GM12878 (cell line): ENCODE measurements around the gene GLT8D1. TPM values are rescaled to one million over a fixed set of nuclear protein-coding genes. Genes with fewer than 3 reads are reported as not detected.

Experiments used
- ATAC-seq: fragments of 200-7000 bp; cut with Tn5 transposase; 3 replicates; pipeline ENCODE4 v1.9.1; 2020; ENCODE audit warnings: mild to moderate bottlenecking, moderate library complexity
- BruUV-seq: library from RNA; stranded (reverse); fragments of 400-500 nt; replicated peaks from 2 replicates; lab custom pipeline; 2021; lab: Mats Ljungman, UMichigan
- CTCF ChIA-PET: fragments of 300-600 bp; sonication (Branson Sonifier 250); formaldehyde crosslinking; extraction: SDS; loops from one replicate; lab custom pipeline; 2021; ENCODE audit warnings: inconsistent platforms; lab: Yijun Ruan, JAX
- POLR2A ChIA-PET: fragments of 350-600 bp; formaldehyde crosslinking; extraction: SDS; loops from one replicate; lab custom pipeline; 2021; ENCODE audit warnings: inconsistent platforms; lab: Charles Lee
- RAD21 ChIA-PET: fragments of 300-600 bp; sonication (Branson Sonifier 250); formaldehyde crosslinking; loops from one replicate; lab custom pipeline; 2023; ENCODE audit warnings: antibody characterized with exemption; ENCODE audit not compliant: unreplicated experiment; lab: Charles Lee
- SMC1A ChIA-PET: fragments of 300-600 bp; sonication (Branson Sonifier 250); formaldehyde crosslinking; loops from one replicate; lab custom pipeline; 2023; ENCODE audit not compliant: unreplicated experiment, uncharacterized antibody; lab: Charles Lee
- DNase-seq: peaks from one replicate; pipeline ENCODE4 v3.0.0-alpha.2; 2011; ENCODE audit warnings: low read depth, low spot score
- FAIRE-seq: peaks from 3 replicates; lab custom pipeline; 2011; peaks lifted over from hg19 to GRCh38; lab: Jason Lieb, UNC
- H2AFZ ChIP-seq: 2 replicates; pipeline ENCODE4 v1.6.0; 2011; ENCODE audit warnings: low read depth, low read length, control low read depth; ENCODE audit not compliant: control insufficient read depth
- H3K27ac ChIP-seq: 2 replicates; pipeline ENCODE4 v1.5.1; 2011; ENCODE audit warnings: control low read depth; ENCODE audit not compliant: control insufficient read depth, insufficient read depth
- H3K27me3 ChIP-seq, 2 experiments: replicated peaks in 1 of 2; 2 replicates each; pipeline versions ENCODE4 v1.6.0 to v1.6.1; 2011; ENCODE audit warnings: low read length in 1 of 2; ENCODE audit not compliant: control insufficient read depth in 2 of 2, insufficient read depth in 2 of 2
- H3K36me3 ChIP-seq, 2 experiments: 2 replicates each; pipeline ENCODE4 v1.5.1; 2011; ENCODE audit warnings: low read length in 1 of 2; ENCODE audit not compliant: control insufficient read depth in 2 of 2, insufficient read depth in 2 of 2
- H3K4me1 ChIP-seq: 2 replicates; pipeline ENCODE4 v1.6.1; 2011; ENCODE audit warnings: mild to moderate bottlenecking, low read length, moderate library complexity, mixed read lengths; ENCODE audit not compliant: control insufficient read depth, insufficient read depth
- H3K4me2 ChIP-seq: 2 replicates; pipeline ENCODE4 v1.6.0; 2011; ENCODE audit warnings: control low read depth; ENCODE audit not compliant: control insufficient read depth, insufficient read depth
- H3K4me3 ChIP-seq: fragments of 200-600 bp; sonication (generic); 2 replicates; pipeline ENCODE4 v1.5.1; 2016
- H3K79me2 ChIP-seq: 2 replicates; pipeline ENCODE4 v1.6.0; 2011; ENCODE audit warnings: low read length; ENCODE audit not compliant: control insufficient read depth, insufficient read depth
- H3K9ac ChIP-seq: 2 replicates; pipeline ENCODE4 v1.8.0; 2011; ENCODE audit warnings: low read length, control low read depth, mixed read lengths; ENCODE audit not compliant: control insufficient read depth, insufficient read depth
- H3K9me3 ChIP-seq: replicated peaks from 3 replicates; pipeline ENCODE4 v1.5.1; 2011; ENCODE audit warnings: mild to moderate bottlenecking, low read length; ENCODE audit not compliant: control insufficient read depth, insufficient read depth
- H4K20me1 ChIP-seq: 2 replicates; pipeline ENCODE4 v1.6.0; 2011; ENCODE audit not compliant: control insufficient read depth, insufficient read depth
- EZH2 ChIP-seq: IDR thresholded peaks from 2 replicates; pipeline ENCODE4 v1.6.1; 2012; ENCODE audit warnings: low read depth, mild to moderate bottlenecking, control low read depth, inconsistent platforms, low read length, borderline replicate concordance; ENCODE audit not compliant: control insufficient read depth
- IKZF2 ChIP-seq, 2 experiments: fragments of 450-650 bp; IDR thresholded peaks; 2 replicates each; pipeline ENCODE4 v1.6.1; 2017; ENCODE audit warnings: mild to moderate bottlenecking in 2 of 2, moderate library complexity in 2 of 2
- SKIL ChIP-seq: fragments of 450-650 bp; IDR thresholded peaks from 2 replicates; pipeline ENCODE4 v1.6.1; 2017; ENCODE audit warnings: mild to moderate bottlenecking, low read depth, inconsistent platforms; ENCODE audit not compliant: poor library complexity, severe bottlenecking
- TCF12 ChIP-seq: IDR thresholded peaks from 2 replicates; pipeline ENCODE4 v1.6.1; 2011; ENCODE audit warnings: low read depth, mild to moderate bottlenecking, low read length
- WRNIP1 ChIP-seq: IDR thresholded peaks from 2 replicates; pipeline ENCODE4 v1.6.1; 2011; ENCODE audit warnings: low read depth, low read length, improper control_type of control experiment, borderline replicate concordance
- ZNF274 ChIP-seq: IDR thresholded peaks from one replicate; pipeline ENCODE4 v1.8.0; 2011; ENCODE audit not compliant: insufficient read length, insufficient read depth
- ZNF687 ChIP-seq: fragments of 450-650 bp; IDR thresholded peaks from 2 replicates; pipeline ENCODE4 v1.6.1; 2017; ENCODE audit warnings: mild to moderate bottlenecking, moderate library complexity
- WGBS: methylation state at CpG from one replicate; pipeline ENCODE4 v1.1.6; 2016; ENCODE audit warnings: low lambda C conversion rate; ENCODE audit not compliant: insufficient replicate concordance, insufficient coverage; ENCODE audit errors: missing lambda C conversion rate; 5-methylcytosine and 5-hydroxymethylcytosine counted together
- in situ Hi-C: fragments of 300-500 bp; cut with MboI; formaldehyde crosslinking; loops from 9 replicates; pipeline ENCODE4 v1.14.3; 2018; ENCODE audit warnings: mixed read lengths
- intact Hi-C: fragments of 100-400 bp; cut with micrococcal nuclease; formaldehyde crosslinking; loops from one replicate; pipeline ENCODE4 v1.14.2; 2022; ENCODE audit not compliant: unreplicated experiment
- polyA plus RNA-seq, 11 experiments: library from polyadenylated mRNA; depleted of rRNA in 4 of 11; unstranded in 6 of 11; stranded (reverse) in 5 of 11; fragments of >200 nt; fragmentation: Nextera tagmentation in 4 of 11; fragmentation: Illumina TruSeq in 1 of 11; extraction: Ambion mirVana in 4 of 11; extraction: Trizol in 1 of 11; gene quantifications; 1 replicate in 1 of 11; 2 replicates in 10 of 11; pipeline versions ENCODE4 v1.2.1 to v1.2.3, GENCODE V29; 2011 to 2016; ENCODE audit warnings: inconsistent platforms in 2 of 11, missing spikeins in 2 of 11, low read depth in 1 of 11
- total RNA-seq, 4 experiments: library from RNA; depleted of rRNA in 3 of 4; stranded (reverse); fragments of >200 nt in 3 of 4; fragmentation: Illumina TruSeq in 1 of 4; extraction: Trizol in 1 of 4; gene quantifications; 2 replicates each; pipeline versions ENCODE4 v1.2.1 to v1.2.3, GENCODE V29; 2013 to 2021

The GLT8D1 gene
- total and polyA plus RNA-seq, 10 of the 15 experiments (the other 5 are each of a cell fraction or from before 2014, with no cell fraction given): 25.3 to 73.4 (median 48.4) TPM

GRCh38 chr3:52733256-52733891 is 27.8 kb upstream of the GLT8D1 start:
- Histone ChIP-seq H3K27me3 (no peaks in the 10 kb centered on the region), H3K9ac (no peak overlapping the region), H2AFZ (no peak overlapping the region), H3K4me1 (no peaks in the 10 kb centered on the region), H3K9me3 (peaks cover 18% of the 10 kb centered on the region), H3K79me2 (no peaks in the 10 kb centered on the region), H3K27ac (no peak overlapping the region), H3K4me3 (no peak overlapping the region), H4K20me1 (no peaks in the 10 kb centered on the region), H3K36me3 (peaks cover 0 to 8% of the 10 kb centered on the region in 2 experiments; a peak in 2 of 4 replicates), H3K4me2 (no peak overlapping the region)
- no TSS peak for BruUV-seq
- RAD21 ChIA-PET: no interaction called here
- ATAC-seq (no peak), DNase-seq (no peak), FAIRE-seq (no peak)
- SMC1A ChIA-PET: interaction anchor here (1.0 kb wide), 2 partner anchors 23 to 275 kb away, joined by 3 read pairs; no protein-coding TSS in a partner anchor
- WGBS: 96% methylated on average over 10 of the region's 10 CpGs
- POLR2A ChIA-PET: no interaction called here
- CTCF ChIA-PET: interaction anchor here (1.1 kb wide), 1 partner anchor 8 kb away, joined by 3 read pairs; no protein-coding TSS in a partner anchor
- intact Hi-C loops (no loop called here), in situ Hi-C loops (no loop called here)
- TF ChIP-seq EZH2: no peak
- TF ChIP-seq IKZF2 (IDR thresholded peaks at IDR 0.05): no peak
- peak; percentile 54 for TF ChIP-seq ZNF274
- TF ChIP-seq TCF12: no peak
- no peak for TF ChIP-seq SKIL
- TF ChIP-seq ZNF687: no peak
- TF ChIP-seq WRNIP1: no peak
